GM19455 (cell line): ENCODE measurements around the gene PDLIM5.
"Not testable (repeated sequence)": the region's sequence is repeated elsewhere in the genome, so short reads cannot be mapped to it uniquely, and the experiment has no call there.

Experiments
- ATAC-seq: cut with Tn5 transposase; IDR thresholded peaks from one replicate; pipeline ENCODE4 v1.9.1; 2021; ENCODE audit not compliant: unreplicated experiment

Gene PDLIM5

DNA sequence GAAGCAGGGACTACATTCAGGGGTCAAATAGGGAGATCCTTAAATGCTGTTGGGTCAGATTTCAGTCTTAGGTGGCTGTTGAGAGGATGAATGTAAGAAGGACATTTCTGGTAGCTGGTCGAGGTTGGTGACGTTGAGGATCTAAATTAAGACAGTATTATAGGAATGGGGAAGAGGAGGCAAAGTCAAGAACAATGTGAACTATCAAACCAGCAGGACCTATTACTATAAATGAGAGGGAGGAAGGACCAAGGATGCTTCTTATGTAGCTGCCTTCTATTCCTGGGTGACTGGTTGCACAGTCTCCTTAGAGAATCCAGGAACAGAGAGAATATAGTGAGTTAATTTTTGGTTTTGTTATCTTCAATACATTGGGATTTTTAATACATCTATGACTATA is 187.6 kb downstream of the PDLIM5 start:
- ATAC-seq = no peak

DNA sequence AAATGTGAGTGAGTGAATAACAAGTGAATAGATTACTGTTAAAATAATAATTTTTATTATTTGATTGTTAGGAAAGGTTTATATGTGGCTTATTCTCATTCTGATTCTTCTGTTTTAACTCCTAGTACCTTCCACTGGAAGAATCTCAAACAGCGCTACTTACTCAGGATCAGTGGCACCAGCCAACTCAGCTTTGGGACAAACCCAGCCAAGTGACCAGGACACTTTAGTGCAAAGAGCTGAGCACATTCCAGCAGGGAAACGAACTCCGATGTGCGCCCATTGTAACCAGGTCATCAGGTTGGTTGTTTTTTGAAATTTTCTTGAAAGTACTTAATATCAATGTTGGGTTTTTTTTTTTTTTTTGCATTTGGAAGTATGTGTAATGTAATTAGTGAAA is 188.4 kb downstream of the PDLIM5 start:
- ATAC-seq = no peak

DNA sequence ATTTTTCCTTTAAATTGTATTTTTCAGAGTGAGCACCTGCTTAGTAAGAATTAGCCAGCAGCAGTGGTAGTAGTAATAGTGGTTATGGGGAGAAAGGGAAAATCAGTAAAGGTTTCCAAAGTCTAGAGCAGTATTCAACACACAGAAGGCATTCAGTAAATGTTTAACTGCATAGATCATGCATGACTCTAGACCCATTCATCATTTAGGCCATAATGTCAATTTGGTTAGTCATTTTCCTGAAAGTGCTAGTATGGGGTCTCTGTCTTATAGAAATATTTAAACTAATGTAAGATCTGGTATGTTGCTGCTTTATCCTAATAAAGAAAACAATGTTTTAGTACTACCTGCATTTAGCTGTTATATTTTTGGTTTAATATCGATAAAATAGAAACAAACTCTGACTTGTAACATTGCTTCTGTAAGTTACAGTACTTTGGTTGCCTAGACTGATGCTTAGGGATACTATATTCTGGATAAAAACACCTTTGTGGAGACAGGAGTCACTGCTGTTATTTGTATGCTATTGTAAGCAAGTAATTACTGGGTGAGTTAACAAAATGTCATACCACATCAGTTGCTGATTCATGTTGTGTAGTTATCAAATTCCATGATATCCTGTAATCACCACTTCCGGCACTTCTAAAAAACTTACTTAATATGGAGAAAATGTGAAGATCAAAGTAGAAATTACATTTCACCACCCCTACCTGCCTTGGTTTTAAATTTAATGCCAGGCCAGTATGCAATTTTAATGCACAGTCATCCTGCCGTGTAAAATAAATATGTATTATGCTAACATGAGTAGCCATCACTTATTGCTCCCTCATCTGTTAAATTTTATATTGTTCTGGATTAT is 190.2 kb downstream of the PDLIM5 start:
- no peak for ATAC-seq

DNA sequence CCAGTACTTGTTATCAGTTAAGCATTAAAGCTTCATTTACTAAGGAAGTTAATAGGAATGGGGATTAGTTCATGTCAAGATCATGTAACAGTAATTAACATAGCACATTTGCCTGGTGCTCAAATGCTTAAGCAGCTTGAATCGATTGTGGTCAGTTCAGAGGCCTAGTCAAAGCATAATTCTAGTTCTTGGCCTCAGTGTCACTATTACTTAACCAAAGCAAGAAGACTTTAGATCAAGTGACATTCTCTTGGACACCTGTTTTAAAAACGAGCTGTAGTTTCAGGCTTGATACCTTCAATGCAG is 190.8 kb downstream of the PDLIM5 start:
- no peak for ATAC-seq

DNA sequence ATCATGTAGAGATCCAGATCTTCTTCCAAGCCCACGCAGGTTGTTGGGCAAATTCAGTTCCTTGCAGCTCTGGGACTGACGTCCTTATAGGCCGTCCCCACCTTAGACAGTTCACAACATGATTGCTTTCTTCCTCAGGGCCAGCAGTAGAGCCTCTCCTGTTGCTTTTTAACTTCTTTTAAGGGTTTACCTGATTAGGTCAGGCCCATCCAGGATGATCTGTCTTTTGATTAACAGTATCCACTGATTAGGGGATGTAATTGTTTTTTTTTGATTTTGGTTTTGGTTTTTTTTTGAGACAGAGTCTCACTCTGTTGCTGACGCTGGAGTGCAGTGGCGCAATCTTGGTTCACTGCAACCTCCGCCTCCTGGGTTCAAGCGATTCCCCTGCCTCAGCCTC is 197.0 kb downstream of the PDLIM5 start:
- ATAC-seq = no peak

DNA sequence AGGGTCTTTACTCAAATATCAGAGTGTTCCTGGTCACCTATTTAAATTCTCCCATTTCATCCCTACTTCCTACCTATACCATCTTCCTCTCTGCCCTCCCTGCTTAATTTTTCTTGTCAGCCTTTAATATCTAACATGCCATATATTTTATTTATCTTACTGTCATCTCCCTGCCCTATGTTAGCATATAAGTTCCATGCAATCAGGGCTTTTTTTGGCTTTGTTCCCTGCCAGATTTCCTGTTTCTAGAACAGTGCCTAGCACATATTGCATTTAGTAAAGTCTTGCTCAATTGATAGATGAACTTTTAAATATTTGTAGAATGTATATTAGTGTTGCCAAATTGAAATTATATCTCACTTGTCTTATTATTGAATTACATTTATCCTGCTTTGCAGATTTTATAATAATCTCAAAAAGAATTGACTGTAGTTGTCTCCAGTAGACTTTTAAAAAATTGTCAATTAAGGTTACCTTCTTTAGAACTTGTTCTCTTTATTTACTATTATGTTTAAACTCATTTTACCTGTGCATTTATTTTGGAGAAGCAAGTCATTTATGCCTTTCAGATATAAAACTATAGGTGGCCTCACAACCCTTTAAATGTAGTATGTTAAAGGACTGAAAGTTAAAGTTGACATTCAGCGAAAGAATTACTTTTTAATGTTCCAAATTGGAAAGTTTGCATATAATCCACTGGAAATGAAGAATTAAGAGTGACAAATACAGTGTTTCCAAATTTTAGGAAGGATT is 197.8 kb downstream of the PDLIM5 start:
- no peak for ATAC-seq

DNA sequence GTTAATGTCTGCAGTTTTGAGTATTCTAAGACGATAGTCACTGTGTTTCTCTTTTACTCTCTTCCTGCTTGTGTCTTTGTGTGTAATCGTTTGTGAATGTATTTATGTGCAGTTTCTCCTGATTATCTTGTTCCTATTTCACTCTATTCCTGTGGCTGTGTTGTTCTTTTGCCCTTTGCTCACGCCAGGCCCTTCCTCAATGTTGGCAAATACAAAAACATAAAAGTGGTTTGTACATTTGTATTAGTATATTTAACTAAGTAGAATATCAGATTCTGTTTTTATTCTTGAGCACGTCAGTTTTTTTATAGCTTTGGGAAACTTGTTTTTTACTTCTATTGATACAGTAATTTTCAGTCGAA is 198.4 kb downstream of the PDLIM5 start:
- no peak for ATAC-seq

DNA sequence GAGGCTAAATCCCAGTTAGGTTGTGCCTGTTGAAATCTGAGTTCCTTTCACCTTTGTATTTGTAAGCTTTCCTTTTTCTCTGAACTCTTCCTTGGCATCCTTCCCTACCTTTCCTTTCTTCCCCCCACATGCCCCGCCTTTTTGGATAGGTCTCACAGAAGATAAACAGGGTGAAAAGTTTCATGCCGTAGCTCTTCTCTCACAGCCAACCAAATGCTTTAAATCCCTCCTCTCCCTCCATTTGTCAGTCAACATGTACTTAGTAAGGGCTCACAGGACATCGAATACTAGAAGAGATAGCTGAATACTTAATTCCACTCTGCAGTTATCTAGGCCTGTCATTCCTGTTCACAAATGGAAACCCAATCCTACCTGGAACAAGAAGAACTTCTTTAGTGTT is 198.9 kb downstream of the PDLIM5 start:
- ATAC-seq = no peak

DNA sequence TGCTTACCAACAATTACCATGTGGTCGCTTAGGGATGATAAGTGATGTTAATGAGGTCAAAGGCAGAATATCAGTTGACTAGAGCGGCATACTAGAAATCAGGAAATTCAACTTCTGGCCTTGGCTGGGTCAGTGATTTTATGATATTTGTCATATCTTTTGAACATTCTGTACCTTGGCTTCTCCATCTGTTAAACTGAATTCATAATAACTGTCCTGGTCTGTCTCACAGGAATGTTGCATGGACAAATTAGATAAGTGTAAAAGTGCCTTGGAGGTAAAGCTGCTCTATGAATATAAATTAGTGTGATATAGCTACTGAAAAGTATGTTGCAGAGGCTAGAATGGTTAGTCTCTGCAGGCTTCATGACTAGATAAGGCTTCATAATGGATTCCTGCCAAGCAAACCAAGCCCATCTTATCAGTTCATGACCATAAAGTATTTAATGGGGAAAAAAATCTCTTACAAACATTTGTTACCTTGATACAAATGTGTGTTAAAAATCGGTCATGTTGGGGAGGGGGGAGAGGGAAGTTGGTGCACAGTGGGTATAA is 201.4 kb downstream of the PDLIM5 start:
- ATAC-seq = no peak

DNA sequence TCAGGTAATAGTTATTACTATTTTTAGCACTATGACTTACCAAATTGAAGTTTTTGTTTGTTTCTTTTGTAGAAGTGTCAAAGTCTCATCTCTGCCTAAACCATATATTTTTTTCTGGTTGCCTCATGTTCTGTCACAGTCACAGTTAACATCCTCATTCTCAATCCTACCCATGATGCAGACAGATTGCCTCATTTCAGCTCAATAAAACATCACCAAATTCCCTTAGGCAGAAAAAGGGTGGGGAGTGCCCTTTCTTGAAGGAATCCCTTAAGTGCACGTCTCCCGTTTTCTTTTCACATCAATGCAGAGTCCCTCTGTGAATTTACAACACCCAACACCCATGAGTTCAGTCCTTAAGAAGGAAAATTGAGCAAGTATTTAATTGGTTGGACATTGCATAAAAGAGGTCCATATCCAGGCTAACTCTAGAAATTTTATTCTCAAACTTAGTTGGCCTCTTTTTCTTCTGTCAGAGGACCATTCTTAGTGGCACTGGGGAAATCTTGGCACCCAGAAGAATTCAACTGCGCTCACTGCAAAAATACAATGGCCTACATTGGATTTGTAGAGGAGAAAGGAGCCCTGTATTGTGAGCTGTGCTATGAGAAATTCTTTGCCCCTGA is 202.4 kb downstream of the PDLIM5 start:
- no peak for ATAC-seq

DNA sequence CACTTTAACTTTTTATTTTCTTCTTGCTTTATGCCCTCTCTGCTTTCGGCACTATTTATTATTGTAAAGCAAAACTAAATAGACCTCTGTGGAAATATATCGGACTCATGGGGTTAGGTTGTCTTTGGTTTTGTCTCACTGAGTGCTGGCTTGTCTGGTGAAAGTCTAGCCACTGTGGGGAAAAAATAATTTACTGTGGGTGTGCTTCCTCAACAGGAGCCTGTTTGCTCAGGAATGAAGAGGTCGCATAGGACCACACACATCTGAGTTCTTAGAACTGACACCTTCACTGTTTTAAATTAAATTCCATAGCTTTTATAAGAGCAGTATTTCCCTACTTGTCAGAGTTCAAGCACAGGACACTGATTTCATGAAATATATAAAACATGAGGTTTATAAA is 203.0 kb downstream of the PDLIM5 start:
- ATAC-seq = no peak

DNA sequence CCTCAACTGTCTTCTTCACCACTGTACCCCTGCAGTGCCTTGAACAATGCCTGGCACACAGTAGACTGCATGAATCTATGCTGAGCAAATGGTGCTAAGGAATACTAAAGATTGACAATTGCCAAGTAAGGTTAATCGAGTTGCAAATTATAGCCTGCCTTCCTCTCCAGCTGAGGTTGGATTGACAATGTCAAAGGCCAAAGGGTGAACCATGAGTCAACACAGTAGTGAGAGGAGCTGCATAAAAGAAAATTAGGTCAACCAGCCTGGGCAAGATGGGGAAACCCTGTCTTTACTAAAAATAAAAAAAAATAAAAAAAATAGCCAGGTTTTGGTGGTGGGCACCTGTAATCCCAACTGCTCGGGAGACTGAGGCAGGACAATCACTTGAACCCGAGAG is 208.9 kb downstream of the PDLIM5 start:
- ATAC-seq = no peak

DNA sequence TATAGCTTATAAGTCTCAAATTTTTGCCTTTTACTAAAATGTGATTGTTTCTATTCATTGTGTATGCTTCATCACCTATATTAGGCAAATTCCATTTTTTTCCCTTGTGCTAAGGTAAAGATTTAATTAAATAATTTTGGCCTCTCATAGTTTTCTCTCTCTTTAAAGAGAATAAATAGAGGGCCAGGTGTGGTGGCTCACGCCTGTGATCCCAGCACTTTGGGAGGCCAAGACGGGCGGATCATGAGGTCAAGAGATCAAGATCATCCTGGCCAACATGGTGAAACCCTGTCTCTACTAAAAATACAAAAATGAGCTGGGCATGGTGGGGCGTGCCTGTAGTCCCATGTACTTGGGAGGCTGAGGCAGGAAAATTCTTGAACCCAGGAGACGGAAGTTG is 213.3 kb downstream of the PDLIM5 start:
- ATAC-seq = not testable (repeated sequence)

DNA sequence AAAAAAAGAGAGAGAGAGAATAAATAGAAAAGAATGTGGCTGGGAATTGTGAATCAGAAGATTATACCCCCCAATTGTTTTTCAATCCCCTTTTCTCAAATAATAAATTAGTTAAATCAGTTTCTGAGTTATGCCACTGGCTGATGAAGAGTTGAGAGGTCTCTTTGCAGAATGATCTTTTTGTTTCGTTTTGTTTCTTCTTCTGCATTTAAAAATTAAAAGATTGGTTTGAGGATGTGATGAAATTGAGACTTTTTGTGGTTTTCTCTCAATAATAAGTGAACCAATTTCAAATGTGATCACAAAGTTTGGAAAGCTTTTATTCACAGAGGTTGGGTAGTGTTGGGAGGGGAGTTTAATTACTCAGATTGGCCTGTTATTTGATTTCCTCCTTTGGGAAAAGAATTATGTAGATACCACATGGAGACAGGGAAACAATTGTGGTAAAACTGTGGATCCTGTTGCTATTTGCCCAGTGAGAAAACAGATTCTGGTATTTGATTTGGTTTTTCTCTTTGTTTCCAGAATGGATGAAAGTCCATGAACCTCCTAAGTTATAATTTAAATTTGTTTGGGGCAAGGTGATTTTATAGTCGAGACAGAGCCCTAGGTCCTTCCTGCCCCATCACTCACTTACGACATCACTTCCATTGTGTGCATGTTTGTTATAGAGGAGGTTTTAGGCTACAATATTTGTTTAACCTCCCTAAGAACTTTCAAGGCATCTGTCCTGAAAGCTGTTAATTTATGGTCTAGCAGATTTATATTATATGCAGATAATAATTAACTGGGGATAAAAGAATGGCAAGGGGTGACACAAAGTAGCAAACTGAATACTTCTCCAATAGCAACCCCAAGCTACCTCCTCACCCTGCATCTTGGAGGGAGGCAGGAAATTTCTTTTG is 214.0 kb downstream of the PDLIM5 start:
- no peak for ATAC-seq

DNA sequence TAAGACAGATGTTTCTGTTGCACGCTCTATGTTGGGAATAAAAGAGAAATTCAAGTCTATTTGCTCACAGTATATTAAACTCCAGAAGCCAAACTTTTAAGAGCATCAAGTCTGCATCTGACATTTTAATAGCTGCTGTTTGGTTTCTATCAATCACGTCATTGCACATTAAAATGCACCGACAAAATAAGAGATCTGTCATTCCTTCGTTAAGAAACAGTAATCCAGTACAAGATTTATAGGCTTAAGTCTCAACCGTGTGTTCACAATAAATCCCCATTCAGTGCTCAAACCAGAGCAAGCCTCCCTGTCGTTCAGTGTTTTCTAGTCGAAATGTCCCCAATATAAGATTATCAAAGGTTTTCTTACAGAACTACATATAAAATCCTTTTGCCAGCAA is 217.0 kb downstream of the PDLIM5 start:
- ATAC-seq = no peak

DNA sequence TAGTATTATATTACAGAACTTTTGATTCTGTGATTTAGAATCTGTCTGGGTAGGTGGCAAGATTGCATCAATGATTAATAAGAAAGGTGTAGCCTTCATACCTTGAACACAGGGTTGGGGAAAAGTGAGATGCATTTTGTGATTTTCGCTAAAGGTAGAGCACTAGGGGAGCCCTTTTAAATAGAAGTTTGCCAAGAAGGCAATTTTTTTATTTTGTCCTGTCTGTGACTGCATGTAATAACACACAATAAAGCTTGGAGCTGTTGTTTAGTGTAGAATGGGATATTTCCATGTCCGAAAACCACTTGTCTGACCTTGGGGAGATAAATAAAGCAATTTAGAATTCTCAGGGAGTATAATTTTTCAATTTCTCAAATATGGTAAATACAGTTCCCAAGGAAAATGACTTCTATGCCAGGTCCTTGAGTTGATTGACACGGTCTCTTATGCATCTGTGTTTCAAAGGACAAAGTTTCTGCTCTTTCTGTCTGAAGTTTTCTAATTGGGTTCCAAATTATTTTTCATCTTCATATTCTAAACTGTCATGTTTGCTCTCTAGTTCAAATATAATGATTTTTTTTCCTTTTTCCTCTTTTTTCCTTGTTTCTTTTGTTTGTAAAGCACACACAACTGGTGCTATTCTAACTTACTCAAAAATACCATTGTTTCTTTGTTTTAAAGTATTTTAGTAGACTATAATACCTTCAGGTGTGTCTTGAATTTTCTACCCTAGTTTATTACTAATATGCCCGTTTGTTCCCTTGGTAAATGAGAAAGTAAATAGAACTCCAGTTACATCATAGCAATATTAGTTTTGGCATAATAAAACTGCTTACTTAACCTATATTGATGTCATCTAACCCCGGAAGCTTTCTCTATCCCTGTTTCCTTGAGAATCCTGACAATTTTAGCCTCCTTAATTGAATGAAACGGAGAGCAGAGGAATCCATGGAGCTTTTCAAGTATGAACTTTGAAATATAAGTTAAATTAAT is 218.2 kb downstream of the PDLIM5 start:
- no peak for ATAC-seq

DNA sequence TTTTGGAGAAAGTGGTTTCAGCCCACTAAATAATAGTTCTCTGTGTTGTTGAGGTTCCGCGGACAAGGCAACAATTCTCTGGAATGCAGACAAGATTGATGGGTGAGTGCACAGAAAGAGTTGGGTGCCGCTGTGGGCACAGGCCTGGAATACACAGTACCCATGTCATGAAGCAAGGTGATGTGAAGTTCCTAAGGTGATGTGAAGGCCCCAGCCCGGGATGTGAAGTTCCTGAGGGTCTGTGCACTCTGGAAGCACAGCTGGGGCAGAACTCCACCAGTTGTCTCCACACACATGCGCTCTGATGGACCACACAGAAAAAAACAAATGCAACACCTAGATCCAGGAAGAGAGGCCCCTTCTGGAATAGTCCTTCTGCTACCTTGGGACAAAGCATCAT is 219.4 kb downstream of the PDLIM5 start:
- ATAC-seq = no peak

DNA sequence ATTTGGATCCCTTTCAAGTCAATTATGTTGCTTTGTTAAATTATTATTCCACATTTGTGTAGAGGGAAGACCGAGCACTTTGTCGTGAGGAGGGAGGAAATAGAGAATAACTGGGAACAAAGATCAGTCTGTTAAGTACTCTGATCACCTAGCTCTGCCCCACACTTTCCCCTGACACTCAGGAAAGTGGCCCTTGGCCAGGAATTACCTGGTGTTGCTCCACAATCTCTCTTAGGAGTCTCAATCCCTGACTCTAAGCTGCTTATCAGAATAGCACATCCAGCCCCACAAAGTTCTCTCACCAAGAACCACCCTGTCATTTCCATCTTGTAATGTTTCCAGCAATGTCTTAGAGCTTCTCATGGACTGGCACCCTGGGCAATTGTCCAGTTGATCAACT is 222.2 kb downstream of the PDLIM5 start:
- ATAC-seq = no peak

DNA sequence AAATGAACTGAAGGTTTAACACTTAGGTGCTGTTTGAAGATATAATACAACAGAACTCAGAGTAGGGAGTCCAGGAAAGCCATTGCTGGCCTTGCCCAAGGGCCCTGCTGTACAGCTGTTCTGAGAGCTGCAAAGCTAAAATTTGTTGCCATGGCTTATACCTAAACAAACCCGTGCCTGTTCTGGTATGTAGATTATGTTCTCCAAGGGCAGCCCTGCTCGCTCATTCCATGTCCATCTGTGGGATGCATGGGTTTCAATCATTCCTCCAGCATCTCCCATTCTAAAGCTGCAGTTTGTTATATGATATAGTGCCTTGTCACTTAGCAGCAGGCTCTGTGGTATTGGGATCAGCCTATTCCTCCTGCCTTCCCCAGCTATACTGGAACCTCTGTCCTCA is 225.2 kb downstream of the PDLIM5 start:
- no peak for ATAC-seq

DNA sequence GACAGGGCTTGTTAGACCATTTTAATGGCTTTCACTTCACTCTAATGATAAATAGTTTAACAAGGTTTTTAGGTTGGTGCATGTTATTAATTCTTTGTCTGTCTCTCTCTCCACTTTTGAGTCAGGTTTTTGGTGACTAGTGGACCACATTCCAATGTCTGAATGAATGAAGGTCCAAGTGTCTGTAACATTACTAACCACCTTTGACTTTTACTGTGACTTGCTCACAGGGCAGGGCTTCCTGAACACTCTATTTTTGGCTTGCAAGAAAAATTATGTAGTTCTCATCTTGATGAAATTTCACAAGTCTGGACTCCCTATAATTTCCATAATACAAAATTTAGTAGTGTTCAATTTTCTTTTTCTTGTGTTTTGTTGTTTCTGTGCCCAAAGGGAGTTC is 227.2 kb downstream of the PDLIM5 start:
- ATAC-seq = no peak
